Astrocyte (in vitro differentiated cells and primary cell): ENCODE measurements around the gene CAMK2G. TPM values are rescaled to one million over a fixed set of nuclear protein-coding genes. Genes with fewer than 3 reads are reported as not detected.

Experiments used
- DNase-seq: peaks from one replicate; pipeline ENCODE4 v3.0.0-alpha.2; 2010; ENCODE audit warnings: low read depth
- FAIRE-seq: peaks from 2 replicates; lab custom pipeline; 2011; peaks lifted over from hg19 to GRCh38; lab: Jason Lieb, UNC
- H2AFZ ChIP-seq: 2 replicates; pipeline ENCODE4 v1.6.0; 2012; ENCODE audit warnings: low read depth, low read length, inconsistent platforms
- H3K27ac ChIP-seq: 2 replicates; pipeline ENCODE4 v1.5.1; 2011; ENCODE audit warnings: low read depth, low read length, inconsistent platforms
- H3K27me3 ChIP-seq: 2 replicates; pipeline ENCODE4 v1.6.0; 2011; ENCODE audit warnings: low read length, inconsistent platforms; ENCODE audit not compliant: insufficient read depth
- H3K36me3 ChIP-seq: 2 replicates; pipeline ENCODE4 v1.5.1; 2011; ENCODE audit warnings: low read length, inconsistent platforms; ENCODE audit not compliant: insufficient read depth
- H3K4me1 ChIP-seq: 2 replicates; pipeline ENCODE4 v1.5.1; 2011; ENCODE audit warnings: low read length, inconsistent platforms; ENCODE audit not compliant: insufficient read depth
- H3K4me2 ChIP-seq: 2 replicates; pipeline ENCODE4 v1.6.0; 2012; ENCODE audit warnings: low read length, inconsistent platforms
- H3K4me3 ChIP-seq: 2 replicates; pipeline ENCODE4 v1.5.1; 2011; ENCODE audit warnings: low read depth, mild to moderate bottlenecking, low read length, inconsistent platforms; ENCODE audit not compliant: insufficient read depth
- H3K79me2 ChIP-seq: 2 replicates; pipeline ENCODE4 v1.6.0; 2012; ENCODE audit warnings: mild to moderate bottlenecking, low read length, inconsistent platforms; ENCODE audit not compliant: insufficient read depth
- H3K9ac ChIP-seq: 2 replicates; pipeline ENCODE4 v1.6.0; 2012; ENCODE audit warnings: mild to moderate bottlenecking, low read length, inconsistent platforms
- H3K9me3 ChIP-seq: 2 replicates; pipeline ENCODE4 v1.5.1; 2012; ENCODE audit warnings: low read depth, mild to moderate bottlenecking, low read length, inconsistent platforms; ENCODE audit not compliant: insufficient read depth
- H4K20me1 ChIP-seq: 2 replicates; pipeline ENCODE4 v1.6.0; 2012; ENCODE audit warnings: low read length, inconsistent platforms; ENCODE audit not compliant: insufficient read depth
- H3K27ac Mint-ChIP-seq: one replicate; pipeline ENCODE4 v1.8.0; 2021; ENCODE audit warnings: mild to moderate bottlenecking, mixed read lengths; ENCODE audit not compliant: unreplicated experiment
- H3K27me3 Mint-ChIP-seq: one replicate; pipeline ENCODE4 v1.8.0; 2021; ENCODE audit warnings: low read depth, mixed read lengths; ENCODE audit not compliant: unreplicated experiment
- H3K36me3 Mint-ChIP-seq: one replicate; pipeline ENCODE4 v1.8.0; 2021; ENCODE audit warnings: low read depth, mixed read lengths; ENCODE audit not compliant: unreplicated experiment
- H3K4me1 Mint-ChIP-seq: one replicate; pipeline ENCODE4 v1.8.0; 2021; ENCODE audit warnings: low read depth, mixed read lengths; ENCODE audit not compliant: unreplicated experiment
- H3K4me3 Mint-ChIP-seq: one replicate; pipeline ENCODE4 v1.8.0; 2021; ENCODE audit warnings: mild to moderate bottlenecking, moderate library complexity, mixed read lengths; ENCODE audit not compliant: unreplicated experiment
- H3K9me3 Mint-ChIP-seq: one replicate; pipeline ENCODE4 v1.8.0; 2021; ENCODE audit warnings: mild to moderate bottlenecking, mixed read lengths; ENCODE audit not compliant: unreplicated experiment
- CTCF ChIP-seq: IDR thresholded peaks from 2 replicates; pipeline ENCODE4 v1.5.1; 2011; ENCODE audit warnings: low read depth, mild to moderate bottlenecking, inconsistent platforms, low read length, moderate library complexity; ENCODE audit not compliant: insufficient read depth
- EZH2 ChIP-seq: IDR thresholded peaks from 2 replicates; pipeline ENCODE4 v1.6.1; 2012; ENCODE audit warnings: mild to moderate bottlenecking, low read length, inconsistent platforms; ENCODE audit not compliant: insufficient read depth
- total RNA-seq: library from RNA; stranded (reverse); gene quantifications from 2 replicates; pipeline ENCODE4 v1.2.1, GENCODE V29; 2021

CAMK2G gene
- total RNA-seq, 1 donor from 2014 or later = 19.8 TPM

GRCh38 chr10:73909540-73910115 is 35.3 kb upstream of the CAMK2G start:
- Histone ChIP-seq H3K36me3 (peaks cover 10% of the 10 kb centered on the region), H2AFZ (no peak overlapping the region), H3K9ac (peak overlapping the region; percentile 79), H3K79me2 (peaks cover 43% of the 10 kb centered on the region), H3K4me3 (peak overlapping the region; percentile 76), H3K9me3 (no peaks in the 10 kb centered on the region), H4K20me1 (peaks cover 31% of the 10 kb centered on the region), H3K4me1 (peaks cover 71% of the 10 kb centered on the region), H3K27ac (peak overlapping the region; percentile 83), H3K4me2 (peak overlapping the region; percentile 95), H3K27me3 (no peaks in the 10 kb centered on the region)
- H3K4me3 Mint-ChIP-seq = peak overlapping the region; percentile 80
- peak overlapping the region; percentile 95 for H3K27ac Mint-ChIP-seq
- no peak for DNase-seq
- no peaks in the 10 kb centered on the region for H3K27me3 Mint-ChIP-seq
- no peaks in the 10 kb centered on the region for H3K9me3 Mint-ChIP-seq
- peaks cover 40% of the 10 kb centered on the region for H3K4me1 Mint-ChIP-seq
- TF ChIP-seq EZH2 (no peak), CTCF (no peak)
- H3K36me3 Mint-ChIP-seq = peaks cover 13% of the 10 kb centered on the region
- FAIRE-seq = no peak

DNA sequence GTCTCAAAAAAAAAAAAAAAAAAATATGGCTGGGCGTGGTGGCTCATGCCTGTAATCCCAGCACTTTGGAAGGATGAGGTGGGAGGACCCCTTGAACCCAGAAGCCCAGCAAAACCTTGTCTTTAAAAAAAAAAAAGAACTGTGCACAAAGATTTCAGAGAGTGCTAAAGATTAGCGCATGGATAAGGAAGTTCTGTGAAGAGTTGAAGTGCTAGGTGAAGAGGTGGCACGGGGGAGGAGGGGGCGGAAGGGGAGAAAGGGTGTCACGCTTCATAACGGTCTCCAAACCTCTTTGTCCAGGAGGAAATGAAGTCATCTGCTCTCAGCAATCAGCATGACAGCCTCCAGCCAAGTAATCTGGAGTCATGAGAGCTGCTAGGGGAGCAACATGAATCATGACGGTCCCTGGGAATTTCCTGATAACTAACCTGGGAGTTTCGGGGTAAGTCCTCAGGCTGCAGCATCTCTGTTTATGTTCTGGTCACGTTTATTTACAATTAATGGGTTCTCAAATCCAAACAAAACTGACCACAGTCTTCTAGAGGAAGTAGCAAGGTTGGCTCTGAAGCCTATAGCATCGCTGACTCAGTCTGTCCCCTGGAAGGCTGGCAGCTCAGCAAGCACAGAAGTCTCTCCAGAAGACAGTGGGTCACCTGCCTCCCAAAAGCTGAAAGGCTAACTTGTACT is 34.6 kb upstream of the CAMK2G start:
- peak; percentile 76 for FAIRE-seq
- H3K36me3 Mint-ChIP-seq = peaks cover 9% of the 10 kb centered on the region
- Histone ChIP-seq H3K27me3 (no peaks in the 10 kb centered on the region), H3K4me2 (peak overlapping the region; percentile 95), H3K27ac (peak overlapping the region; percentile 83), H4K20me1 (peaks cover 25% of the 10 kb centered on the region), H3K9me3 (no peaks in the 10 kb centered on the region), H3K9ac (peak overlapping the region; percentile 79), H2AFZ (no peak overlapping the region), H3K79me2 (peaks cover 37% of the 10 kb centered on the region), H3K4me1 (peaks cover 69% of the 10 kb centered on the region), H3K4me3 (no peak overlapping the region), H3K36me3 (peaks cover 4% of the 10 kb centered on the region)
- DNase-seq = peak; percentile 97
- H3K9me3 Mint-ChIP-seq = no peaks in the 10 kb centered on the region
- H3K4me1 Mint-ChIP-seq = peaks cover 39% of the 10 kb centered on the region
- TF ChIP-seq CTCF = no peak
- TF ChIP-seq EZH2 = no peak
- H3K4me3 Mint-ChIP-seq = peak overlapping the region; percentile 27
- no peaks in the 10 kb centered on the region for H3K27me3 Mint-ChIP-seq
- peak overlapping the region; percentile 95 for H3K27ac Mint-ChIP-seq
